Stimulated activated CD4-positive, alpha-beta T cell treated with anti-CD3 and anti-CD28 coated beads, Interleukin-2, amount 100 ng/mL, for 24 hours (primary cell): ENCODE data around the gene PLD5.
"Not testable (repeated sequence)": the region's sequence is repeated elsewhere in the genome, so short reads cannot be mapped to it uniquely, and the experiment has no call there.

Source experiments
- DNase-seq, 2 donors: peaks; one replicate each; pipeline ENCODE4 v3.0.0-alpha.2; 2020

PLD5 gene

DNA sequence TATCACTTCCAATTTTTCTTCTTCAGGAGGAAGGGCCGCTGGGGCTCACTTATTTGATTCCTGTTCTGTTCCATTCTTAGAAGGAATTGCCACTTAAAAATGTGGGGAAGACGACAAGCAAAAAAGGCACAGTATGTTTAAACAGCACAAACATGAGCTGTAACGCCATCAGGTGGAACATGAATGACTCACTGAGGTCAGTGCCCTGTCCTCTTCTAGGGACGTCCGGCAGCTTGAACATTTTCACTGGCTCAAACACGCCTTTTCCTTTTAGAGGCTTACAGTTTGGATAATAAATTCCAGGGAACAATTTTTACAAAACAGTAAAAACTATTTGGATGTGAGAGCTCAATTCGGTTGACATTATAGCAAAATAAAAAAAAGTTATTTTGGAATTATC lies 260.1 kb downstream of the PLD5 start:
- not testable (repeated sequence) for DNase-seq

DNA sequence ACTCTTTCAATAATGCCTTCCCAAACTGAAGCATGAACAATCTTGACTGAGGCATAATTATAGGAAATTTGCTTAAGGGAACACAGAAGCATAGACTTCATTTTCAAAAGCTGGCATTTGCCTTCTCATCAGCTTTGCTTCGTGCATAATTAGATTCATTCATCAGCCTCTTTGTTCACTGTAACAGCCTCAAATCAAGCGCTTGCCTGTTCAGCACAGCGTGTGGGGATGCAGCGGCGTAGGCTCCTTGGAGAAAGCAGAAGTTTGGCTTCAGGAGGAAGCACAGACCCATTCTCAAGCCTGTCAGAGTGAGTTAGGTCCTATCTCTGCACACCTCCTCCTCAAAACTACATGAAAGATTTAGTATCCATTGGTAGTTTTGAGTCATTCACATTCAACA lies 279.2 kb downstream of the PLD5 start:
- DNase-seq, result no peak

DNA sequence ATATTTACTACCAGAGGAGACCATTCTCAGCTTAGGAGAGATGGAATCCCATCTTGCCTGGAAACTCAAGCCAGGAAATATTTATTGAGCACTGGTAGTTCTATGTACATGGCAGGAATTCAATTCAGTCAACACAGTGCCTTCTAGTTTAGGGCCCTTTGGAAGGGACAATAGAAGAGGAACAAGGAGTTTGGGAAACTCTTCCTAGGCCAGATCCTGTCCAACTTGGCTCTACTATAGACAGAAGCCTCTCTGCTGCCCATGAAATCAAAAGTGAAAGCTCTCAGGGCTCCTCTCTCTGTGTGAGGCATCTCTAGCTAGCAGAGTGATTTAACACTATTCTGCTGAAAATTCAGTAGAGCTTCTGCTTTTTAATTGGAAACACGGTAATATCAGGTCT lies 281.0 kb downstream of the PLD5 start:
- DNase-seq, result no peak

DNA sequence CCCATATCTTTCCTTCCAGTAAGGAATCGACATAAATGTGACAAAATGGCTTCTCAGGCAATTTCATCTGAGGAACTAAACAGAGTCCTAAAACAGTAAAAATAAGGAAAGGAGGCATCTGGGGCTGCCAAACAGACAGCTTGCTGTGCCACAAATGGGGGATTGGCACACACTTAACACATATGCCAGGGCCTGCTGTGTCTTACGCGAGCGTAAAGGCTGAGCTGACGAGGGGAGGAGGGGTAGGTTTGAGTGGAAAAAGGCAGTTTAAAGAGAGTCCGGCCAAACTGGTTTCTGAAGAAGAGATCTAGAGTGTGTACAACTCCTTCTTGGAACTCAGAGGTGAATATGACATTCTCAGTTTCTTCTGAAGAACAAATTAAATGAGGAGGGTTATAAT lies 281.5 kb downstream of the PLD5 start:
- DNase-seq, result no peak

DNA sequence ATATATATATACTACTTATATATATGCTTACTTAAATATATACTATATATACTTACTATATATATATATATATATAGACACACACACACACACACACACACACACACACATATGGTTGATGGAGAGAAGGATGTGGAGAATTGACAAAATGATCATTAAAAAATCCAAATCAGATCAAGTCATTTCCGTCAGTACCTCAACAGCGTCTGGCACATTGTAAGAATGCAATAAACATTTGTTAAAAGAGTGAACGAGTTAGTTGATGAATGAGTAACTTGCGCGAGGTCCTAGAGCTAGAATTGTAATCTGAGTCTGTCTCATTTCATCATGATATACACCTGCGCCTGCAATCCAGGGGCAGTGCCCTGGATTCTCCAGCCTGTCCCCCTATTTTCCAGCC lies 282.6 kb downstream of the PLD5 start:
- no peak for DNase-seq

DNA sequence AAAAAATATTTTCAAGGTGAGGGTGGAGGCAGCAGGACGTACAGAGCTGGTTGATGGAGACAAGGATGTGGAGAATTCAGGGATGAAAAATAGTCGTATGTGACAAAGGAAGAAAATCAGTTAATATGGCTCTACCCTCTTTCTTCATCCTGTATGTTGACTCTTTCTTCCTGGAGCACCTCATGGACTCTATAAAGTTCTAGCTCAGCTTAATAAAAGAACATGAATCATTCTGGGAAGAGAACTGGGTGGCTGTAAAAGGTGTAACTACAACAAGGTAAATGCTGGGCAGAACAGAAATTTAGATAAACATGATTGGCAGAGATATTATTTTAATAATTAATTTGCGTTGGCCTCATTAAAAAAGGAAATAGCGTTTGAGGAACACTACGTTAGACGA lies 283.8 kb downstream of the PLD5 start:
- DNase-seq, result no peak

DNA sequence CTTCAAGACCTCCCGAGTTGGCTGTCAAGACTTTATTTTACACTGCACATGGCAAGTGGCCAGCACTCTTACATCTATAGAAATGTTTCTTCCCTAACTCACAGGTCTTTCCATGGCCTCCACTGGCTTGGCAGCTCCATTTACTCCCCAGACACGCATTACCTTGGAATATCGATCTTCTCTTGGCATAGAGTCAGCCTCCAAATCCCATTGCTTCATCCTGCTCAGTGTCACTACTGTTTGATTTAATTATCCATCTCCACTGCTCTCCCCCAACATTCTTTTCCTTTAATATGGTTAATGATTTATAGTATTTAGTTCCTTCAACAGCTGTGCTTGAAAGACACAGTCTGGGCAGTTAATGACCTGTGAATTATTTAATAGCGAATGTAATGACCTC lies 284.4 kb downstream of the PLD5 start:
- DNase-seq, result no peak

DNA sequence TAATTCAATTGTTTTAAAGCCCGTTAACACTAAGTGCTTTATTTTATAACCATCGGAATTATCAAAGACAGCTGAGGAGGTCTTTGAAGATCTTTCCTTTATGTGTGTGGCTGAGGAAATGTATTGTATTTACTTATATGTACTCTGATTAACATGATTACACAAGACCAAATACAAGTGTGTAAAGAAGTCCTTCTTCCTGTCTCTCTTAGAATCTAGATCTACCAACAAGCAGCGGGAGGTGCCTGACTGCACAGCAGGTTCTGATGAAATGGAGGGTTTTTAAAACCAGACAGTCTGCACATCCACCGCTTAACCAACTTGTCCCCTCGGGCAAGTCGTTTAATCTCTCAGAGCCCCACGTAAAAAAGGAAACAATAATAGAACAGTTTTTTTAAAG lies 285.1 kb downstream of the PLD5 start:
- no peak for DNase-seq

DNA sequence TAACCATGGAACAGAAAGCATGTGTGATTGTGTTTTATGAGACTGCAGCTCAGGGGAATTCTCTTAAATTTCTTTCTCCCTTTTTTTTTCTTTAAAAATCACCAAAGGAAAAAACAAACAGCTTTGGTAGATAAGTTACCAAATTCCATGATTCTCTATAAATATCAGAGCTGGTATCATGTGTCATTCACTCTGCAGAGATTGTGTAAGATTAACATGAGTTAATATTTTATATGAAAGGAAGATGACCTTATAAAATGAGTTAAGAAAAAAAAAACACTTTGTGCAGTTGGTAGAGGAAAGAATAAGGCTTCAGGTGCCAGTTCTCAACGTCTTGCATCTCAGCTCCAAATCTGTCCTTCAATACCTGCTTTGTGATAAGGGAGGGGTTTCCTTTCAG lies 287.4 kb downstream of the PLD5 start:
- DNase-seq, result no peak

DNA sequence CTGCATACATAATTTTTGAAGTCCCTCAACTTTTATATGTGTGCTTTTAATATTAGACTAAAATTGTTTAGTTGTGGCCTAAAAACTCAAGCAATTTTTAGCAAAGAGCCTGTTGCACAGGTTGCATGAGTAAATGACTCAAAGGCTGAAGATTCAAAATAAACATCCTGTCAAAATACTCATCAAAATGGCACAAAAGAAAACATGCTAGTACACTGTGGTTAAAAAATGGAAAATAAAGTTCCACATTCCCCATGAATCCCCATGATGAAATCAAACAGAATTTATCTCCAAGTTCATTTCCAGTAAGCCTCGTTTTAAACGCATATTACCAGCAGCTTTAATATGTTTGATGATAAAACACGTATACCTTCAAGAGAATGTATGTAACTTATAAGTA lies 295.5 kb downstream of the PLD5 start:
- no peak for DNase-seq

DNA sequence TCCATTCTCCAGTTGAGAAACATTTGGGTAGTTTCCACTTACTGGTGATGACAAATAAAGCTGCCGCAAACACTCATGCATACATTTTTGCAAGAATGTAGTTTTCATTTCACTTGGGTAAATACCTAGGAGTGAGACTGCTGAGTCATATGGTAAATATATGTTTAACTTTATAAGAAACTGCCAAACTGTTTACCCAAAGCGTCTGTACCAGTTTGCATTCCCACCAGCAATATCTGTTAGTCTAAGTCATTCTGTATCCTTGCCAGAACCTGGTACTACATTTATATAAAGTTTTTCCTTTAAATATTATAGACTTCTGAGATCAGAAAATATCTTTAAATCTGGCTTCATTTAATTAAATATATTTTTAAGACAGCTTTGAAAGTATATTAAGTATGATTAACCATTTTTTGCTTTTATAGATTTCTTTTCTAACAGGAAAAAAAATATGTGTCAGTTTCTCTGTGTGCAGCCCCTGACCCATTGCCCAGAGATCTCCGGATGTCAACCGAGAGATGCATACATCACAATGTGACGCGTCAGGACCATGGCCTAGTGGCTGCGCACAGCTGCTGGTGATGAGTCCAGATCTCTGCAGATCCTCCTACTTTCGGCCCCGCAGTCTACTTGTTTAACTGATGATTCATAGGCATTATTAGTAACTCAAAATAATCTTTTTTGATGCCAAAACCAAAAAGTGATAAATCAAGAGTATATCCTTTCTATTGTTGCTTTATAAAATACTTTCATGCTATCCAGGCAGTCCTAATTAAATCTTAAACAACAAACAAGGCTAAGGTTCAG lies 298.5 kb downstream of the PLD5 start:
- DNase-seq, result no peak

DNA sequence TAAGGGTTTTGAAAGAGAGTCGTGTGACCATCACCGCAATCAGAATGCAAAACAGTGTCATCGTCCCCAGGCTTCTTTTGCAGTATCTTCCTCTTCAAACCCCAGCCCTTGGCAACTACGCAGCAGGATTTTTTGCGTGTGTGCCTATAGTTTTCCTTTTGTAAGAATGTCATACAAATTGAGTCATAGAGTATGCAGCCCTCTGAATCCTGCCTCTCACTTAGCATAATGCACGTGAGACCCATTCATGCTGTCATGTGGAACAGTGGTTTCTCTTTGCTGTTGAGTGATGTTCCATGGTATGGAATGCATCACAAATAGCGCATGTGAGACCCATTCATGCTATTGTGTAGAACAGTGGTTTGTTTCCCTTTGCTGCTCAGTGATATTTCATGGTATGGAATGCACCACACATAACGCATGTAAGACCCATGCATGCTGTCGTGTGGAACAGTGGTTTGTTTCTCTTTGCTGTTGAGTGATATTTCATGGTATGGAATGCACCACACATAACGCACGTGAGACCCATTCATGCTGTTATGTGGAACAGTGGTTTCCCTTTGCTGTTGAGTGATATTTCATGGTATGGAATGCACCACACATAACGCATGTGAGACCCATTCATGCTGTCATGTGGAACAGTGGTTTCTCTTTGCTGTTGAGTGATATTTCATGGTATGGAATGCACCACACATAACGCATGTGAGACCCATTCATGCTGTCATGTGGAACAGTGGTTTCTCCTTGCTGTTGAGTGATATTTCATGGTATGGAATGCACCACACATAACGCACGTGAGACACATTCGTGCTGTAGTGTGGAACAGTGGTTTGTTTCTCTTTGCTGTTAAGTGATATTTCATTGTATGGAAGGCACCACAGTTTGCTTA lies 299.4 kb downstream of the PLD5 start:
- DNase-seq, result not testable (repeated sequence)

DNA sequence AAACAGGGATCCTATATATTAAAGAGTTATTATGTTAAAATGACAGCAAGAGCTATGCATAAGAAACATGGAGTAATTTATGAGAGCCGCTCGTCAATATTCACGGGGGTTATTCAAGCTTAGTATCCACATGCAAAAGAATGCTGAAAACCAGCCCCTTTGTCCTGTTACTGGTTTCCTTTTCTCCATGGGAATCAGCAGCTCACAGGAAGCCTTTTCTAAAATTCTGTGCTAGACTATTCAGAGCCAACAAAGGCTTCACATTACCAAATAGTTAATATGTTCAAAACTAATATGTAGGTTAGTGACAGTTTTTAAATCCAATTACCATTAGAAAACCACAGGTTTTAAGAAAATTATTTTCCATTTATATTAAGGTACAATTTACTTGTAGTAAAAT lies 300.0 kb downstream of the PLD5 start:
- DNase-seq, result no peak

DNA sequence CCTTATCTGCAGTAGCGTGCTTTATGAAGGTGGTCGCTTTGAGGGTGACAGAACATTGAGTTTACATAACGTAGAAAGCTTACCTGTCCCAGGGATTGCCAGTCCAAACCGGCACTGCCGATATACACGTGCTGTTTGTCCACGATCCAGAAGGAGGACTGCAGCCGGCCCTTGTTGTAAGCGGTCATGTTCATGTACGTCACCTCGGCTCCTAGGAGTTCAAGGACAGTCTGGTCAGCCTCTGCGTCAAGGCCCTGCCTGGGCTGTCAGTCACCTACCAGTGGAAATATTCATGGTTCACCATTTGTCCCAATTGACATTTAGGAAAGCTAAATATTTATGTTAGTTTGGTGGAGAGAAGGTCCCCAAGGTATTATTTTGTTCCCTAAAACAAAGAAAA lies 304.6 kb downstream of the PLD5 start:
- no peak for DNase-seq

DNA sequence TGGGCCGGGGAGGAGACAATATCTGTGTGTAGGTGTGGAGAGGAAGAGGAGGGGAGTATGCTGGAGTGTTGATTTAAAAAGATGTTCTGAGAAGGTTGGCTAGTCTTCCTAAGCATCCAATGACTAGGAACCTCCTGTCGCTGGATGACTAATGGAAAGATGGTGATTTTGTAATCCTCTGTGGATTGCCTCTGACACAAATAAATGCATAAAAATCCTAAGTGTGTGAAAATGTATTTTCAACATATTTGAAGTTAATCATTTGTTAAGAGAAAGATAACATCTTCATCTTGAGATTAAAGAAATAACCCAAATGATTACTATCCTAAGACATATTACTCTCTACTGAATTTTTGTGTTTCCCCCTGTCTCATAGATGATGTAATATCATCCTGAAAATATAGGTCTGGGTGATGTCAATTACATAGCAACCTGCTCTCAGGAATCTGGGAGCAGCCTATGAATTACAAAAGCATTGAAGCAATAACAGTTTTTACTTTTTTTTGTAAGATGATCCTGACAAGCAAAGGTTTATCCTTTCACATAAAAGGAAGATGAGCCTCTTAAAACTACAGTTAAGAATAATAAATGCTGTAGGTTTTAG lies 305.1 kb downstream of the PLD5 start:
- no peak for DNase-seq

DNA sequence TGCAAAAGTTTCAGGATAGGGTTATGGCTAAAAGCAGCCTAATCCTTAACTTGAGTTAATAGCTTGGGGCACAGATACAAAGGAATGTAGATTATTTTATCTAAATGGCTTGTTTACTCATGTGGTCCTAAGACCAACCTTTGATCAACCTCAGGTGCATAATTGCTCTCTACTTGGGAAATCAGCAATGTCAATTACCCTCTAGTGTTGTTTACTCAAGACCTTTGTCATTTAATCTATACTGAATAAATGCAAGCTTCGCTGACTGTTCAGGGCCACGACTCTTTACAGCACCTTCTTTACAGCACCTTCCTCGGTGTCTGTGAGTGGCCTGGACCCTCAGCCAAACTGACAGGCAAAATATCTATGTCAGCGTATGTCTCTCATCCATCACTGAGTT lies 308.1 kb downstream of the PLD5 start:
- no peak for DNase-seq

DNA sequence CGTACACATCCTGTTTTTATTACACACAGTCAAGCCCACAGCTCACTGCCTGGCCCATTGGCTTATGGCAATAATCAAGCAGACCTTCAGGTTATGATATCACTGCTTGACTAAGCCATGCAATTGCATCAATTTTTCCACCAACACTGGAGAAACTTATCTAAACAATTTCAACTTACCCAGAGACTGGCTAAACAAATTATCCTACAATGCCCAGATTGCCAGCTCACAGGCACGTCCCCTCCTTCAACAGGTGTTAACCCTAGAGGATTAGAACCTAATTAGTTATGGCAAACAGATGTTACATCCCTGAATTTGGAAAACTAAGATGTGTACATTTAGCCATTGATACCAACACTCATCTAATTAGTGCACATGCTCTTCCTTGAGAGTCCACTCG lies 310.0 kb downstream of the PLD5 start:
- DNase-seq, result not testable (repeated sequence)

DNA sequence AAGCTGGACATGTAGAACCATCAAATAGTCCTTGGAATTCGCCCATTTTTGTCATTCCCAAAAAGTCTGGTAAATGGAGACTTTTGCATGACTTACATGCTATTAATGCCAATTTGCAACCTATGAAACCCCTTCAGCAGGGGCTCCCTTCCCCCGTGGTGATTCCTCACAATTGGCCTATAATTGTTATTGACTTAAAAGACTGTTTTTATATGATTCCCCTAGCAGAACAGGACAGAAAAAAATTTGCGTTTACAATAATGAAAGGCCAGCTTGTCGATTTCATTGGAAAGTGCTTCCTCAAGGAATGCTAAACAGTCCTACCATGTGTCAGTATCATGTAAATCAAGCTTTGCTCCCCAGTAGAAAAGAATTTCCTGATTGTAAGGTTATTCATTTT lies 311.5 kb downstream of the PLD5 start:
- not testable (repeated sequence) for DNase-seq

DNA sequence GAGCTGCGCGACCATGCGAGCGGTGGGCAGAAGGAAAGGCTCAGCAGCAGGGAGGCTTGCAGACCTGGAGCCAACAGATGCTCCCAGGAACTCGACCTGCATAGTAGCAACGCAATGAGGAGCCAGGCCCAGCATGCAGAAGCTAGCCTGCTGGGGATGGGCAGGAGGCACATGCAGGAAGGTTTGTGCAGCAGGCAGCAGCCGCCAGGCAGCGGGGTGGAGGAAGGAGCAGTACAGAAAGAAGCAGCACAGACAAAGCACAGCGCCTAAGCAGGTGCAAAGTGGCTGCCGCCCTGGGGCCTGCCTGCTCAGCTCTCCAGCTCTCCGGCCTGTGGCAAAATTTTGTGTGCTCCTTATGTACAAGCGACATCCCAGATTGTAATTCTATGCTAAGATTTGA lies 312.1 kb downstream of the PLD5 start:
- no peak for DNase-seq

DNA sequence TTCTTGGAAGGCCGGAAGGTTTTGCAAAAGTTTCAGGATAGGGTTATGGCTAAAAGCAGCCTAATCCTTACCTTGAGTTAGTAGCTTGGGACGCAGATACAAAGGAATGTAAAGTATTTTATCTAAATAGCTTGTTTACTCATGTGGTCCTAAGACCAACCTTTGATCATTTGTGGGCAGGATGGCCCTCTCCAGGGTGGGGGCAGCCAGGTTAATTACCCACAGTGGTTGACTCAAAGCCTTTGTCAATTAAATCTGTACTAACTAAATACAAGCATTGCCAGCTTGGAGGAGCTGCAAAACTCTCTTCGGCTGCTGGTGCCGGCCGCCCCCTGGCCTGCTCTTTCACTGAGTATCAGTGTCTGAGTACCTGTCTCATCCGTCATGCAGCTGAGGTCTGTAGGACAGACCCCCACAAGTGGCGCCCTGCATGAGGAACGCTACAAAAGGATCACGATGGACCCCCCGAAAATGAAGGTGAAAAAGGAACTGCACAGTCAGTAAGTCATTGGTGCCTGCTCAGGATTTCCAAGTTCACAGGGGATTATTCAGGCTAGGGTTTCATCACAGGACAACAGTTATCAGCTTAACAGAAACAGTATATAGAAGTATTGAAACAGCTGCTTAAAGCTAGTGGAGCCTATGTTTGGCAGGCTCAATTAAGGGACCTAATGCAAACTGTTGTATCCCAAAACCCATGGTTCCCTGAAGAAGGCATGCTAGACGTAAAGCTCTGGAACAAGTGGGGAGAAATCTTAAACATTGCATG lies 313.1 kb downstream of the PLD5 start:
- DNase-seq, result no peak

DNA sequence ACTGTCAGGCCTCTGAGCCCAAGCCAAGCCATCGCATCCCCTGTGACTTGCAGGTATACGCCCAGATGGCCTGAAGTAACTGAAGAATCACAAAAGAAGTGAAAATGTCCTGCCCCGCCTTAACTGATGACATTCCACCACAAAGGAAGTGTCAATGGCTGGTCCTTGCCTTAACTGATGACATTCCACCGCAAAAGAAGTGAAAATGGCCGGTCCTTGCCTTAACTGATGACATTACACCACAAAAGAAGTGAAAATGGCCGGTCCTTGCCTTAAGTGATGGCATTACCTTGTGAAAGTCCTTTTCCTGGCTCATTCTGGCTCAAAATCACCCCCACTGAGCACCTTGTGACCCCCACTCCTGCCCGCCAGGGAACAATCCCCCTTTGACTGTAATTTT lies 314.2 kb downstream of the PLD5 start:
- DNase-seq, result not testable (repeated sequence)

DNA sequence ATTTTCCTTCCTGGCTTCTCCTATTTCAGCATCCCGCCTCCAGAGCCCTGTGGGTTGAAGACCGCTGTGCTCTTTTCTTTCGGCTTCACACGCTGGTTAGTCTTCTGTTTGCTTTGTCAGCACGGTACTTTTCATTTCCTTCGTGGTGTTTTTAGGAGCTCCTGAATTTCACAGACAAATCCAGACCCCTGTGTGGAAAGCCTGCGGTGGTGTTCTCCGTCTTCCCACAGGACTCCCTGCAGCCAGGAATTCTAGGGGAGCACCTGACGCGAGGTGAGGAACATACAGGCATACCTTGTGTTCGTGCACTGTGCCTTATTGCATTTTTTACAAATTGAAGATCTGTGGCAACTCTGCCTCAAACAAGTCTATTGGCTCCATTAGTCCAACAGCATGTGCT lies 315.4 kb downstream of the PLD5 start:
- DNase-seq, result no peak

DNA sequence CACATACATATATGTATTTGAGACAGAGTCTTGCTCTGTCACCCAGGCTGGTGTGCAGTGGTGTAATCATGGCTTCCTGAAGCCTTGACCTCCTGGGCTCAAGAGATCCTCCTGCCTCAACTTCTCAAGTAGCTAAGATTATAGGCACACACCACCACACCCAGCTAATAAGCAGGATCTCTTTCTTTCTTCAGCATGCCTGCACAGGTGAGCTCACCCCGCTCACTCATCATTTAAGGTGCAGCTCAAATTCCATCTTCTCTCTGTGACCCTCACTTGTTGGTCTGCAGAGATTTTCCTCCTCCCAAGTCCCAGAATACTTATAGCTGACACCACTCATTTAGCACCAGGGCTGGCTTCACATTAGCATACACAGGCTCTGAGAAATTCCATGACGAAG lies 316.5 kb downstream of the PLD5 start:
- no peak for DNase-seq
